Activated naive CD8-positive, alpha-beta T cell treated with anti-CD3 and anti-CD28 coated beads for 36 hours (primary cell): ENCODE data around the gene FAM200B. TPM values are rescaled to one million over a fixed set of nuclear protein-coding genes. Genes with fewer than 3 reads are reported as not detected.

ENCODE experiments used
- DNase-seq: peaks from one replicate; pipeline ENCODE4 v3.0.0; 2021
- H3K27ac Mint-ChIP-seq: one replicate; pipeline ENCODE4 v1.8.0; 2022; ENCODE audit warnings: mild to moderate bottlenecking, moderate library complexity, mixed read lengths
- H3K27me3 Mint-ChIP-seq: one replicate; pipeline ENCODE4 v1.8.0; 2022; ENCODE audit warnings: mild to moderate bottlenecking, mixed read lengths
- H3K36me3 Mint-ChIP-seq: one replicate; pipeline ENCODE4 v1.8.0; 2021; ENCODE audit warnings: mild to moderate bottlenecking, mixed read lengths
- H3K4me1 Mint-ChIP-seq: one replicate; pipeline ENCODE4 v1.8.0; 2021; ENCODE audit warnings: mixed read lengths
- H3K4me3 Mint-ChIP-seq: one replicate; pipeline ENCODE4 v1.8.0; 2022; ENCODE audit warnings: mild to moderate bottlenecking, moderate library complexity, mixed read lengths
- H3K9me3 Mint-ChIP-seq: one replicate; pipeline ENCODE4 v1.8.0; 2022; ENCODE audit warnings: mixed read lengths
- total RNA-seq, 2 experiments: library from RNA; stranded (reverse); gene quantifications; one replicate each; pipeline ENCODE4 v1.2.3, GENCODE V29; 2021

Gene FAM200B
- total RNA-seq, 2 experiments from 2014 or later, result 13.1 to 15.0 TPM

DNA sequence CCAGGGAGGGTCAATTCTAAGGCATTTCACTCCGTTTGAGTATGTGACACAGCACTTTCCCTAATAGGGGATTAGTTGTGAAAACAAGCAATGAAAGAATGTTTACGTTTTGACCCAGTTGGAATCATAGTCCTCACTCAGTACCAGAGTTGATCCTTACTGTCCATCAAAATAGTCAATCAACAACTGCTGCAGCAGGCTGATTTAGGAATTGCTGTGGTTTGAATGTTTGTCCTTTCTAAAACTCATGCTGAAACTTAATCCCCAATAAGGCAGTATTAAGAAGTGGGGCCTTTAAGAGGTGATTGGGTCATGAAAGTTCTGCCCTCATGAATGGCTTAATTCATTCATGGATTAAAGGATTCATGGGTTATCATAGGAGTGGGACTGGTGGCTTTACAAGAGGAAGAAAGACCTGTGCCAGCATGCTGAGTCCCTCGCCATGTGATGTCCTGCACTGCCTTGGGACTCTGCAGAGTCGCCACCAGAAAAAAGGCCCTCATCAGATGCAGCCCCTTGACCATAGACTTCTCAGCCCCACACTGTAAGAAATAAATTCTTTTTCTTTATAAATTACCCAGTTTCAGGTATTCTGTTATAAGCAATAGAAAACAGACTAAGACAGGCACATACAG is 23.4 kb upstream of the FAM200B start:
- Mint-ChIP-seq H3K27ac (no peak overlapping the region), H3K27me3 (no peaks in the 10 kb centered on the region), H3K36me3 (peaks cover 35% of the 10 kb centered on the region), H3K9me3 (no peaks in the 10 kb centered on the region), H3K4me1 (peaks cover 56% of the 10 kb centered on the region), H3K4me3 (no peak overlapping the region)
- no peak for DNase-seq

GRCh38 chr4:15658781-15659180 is 22.8 kb upstream of the FAM200B start:
- H3K4me3 Mint-ChIP-seq, result no peak overlapping the region
- H3K36me3 Mint-ChIP-seq, result peaks cover 31% of the 10 kb centered on the region
- no peak overlapping the region for H3K27ac Mint-ChIP-seq
- no peak for DNase-seq
- peaks cover 56% of the 10 kb centered on the region for H3K4me1 Mint-ChIP-seq
- no peaks in the 10 kb centered on the region for H3K27me3 Mint-ChIP-seq
- no peaks in the 10 kb centered on the region for H3K9me3 Mint-ChIP-seq

DNA sequence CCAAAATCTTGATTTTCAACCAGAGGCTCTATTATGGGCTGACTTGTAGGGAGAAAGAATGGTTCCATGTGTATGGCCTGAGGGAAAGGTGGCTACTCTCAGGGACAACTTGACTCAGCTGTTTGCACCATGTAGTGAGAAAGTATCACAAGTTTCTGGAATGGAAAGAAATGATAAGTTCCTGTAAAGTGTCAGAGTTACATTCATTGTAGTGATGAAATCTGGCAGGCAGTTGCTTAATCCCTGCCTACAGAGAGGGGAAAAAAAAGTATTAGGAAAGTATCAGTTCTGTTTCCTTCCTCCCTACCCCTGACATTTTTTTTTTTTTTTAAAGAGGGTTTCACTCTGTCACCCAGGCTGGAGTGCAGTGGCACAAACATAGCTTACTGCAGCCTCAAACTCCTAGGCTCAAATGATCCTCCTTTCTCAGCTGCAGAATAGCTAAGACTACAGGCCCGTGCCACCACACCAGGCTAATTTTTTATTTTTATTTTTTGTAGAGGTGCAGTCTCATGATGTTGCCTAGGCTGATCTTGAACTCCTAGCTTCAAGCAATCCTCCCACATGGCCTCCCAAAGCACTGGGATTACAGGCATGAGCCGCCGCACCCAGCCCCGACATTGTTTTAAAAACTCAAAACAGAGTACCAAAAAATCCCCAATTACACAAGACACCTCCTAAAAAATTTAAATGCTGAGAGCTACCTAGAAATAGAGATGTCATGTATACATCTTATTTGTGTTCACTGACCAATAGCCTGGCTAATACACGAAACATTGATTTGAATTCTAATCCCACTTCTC is 21.7 kb upstream of the FAM200B start:
- Mint-ChIP-seq H3K27ac (peak overlapping the region; percentile 88), H3K36me3 (peaks cover 26% of the 10 kb centered on the region), H3K9me3 (no peaks in the 10 kb centered on the region), H3K4me3 (peak overlapping the region; percentile 10), H3K4me1 (peaks cover 58% of the 10 kb centered on the region), H3K27me3 (no peaks in the 10 kb centered on the region)
- peak; percentile 32 for DNase-seq

DNA sequence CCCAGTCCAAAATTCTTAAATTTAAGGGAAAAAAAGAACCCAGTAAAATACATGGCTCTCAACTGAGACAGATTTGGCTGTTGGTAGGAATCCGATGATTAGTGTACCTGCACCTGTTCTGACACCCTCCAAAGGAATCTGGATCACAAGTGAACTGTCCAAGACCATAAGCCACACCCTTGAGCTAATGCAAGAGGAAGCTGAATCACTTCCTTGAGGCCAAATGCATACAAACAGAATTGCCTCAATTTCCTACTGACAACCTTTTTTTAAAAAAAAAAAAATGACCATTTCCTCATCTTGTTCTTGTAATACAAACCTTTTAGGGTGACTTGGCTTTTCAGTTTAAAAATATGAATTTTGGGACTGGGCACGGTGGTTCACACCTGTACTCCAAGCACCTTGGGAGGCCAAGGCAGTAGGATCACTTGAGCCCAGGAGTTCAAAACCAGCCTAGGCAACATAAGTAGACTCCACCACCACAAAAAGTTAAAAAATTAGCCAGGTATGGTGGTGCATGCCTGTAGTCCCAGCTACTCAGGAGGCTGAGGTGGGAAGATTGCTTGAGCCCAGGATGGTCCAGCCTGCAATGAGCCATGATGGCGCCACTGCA is 15.8 kb upstream of the FAM200B start:
- Mint-ChIP-seq H3K4me1 (peaks cover 15% of the 10 kb centered on the region), H3K27me3 (no peaks in the 10 kb centered on the region), H3K4me3 (no peak overlapping the region), H3K9me3 (no peaks in the 10 kb centered on the region), H3K27ac (peak overlapping the region; percentile 32), H3K36me3 (peaks cover 13% of the 10 kb centered on the region)
- DNase-seq, result no peak

DNA sequence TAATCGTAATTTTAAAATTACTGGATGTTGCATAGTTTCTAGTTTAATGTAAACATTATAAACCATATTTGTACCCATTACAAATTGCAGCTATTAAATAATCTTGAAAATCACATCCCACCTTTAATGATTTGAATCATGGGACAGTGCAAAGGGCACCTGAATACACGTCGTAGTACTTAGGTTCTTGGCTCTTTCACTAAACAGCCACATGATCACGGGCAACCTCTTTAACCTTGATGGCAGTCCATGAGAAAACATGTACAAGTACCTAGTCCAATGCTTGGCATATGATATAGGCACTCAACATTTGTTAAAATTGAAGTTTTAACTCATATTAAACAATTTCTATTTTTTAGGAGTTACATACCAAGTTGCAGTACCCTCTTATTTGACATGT is 14.6 kb upstream of the FAM200B start:
- no peaks in the 10 kb centered on the region for H3K27me3 Mint-ChIP-seq
- no peak overlapping the region for H3K27ac Mint-ChIP-seq
- no peaks in the 10 kb centered on the region for H3K9me3 Mint-ChIP-seq
- peaks cover 19% of the 10 kb centered on the region for H3K36me3 Mint-ChIP-seq
- H3K4me3 Mint-ChIP-seq, result no peak overlapping the region
- peaks cover 8% of the 10 kb centered on the region for H3K4me1 Mint-ChIP-seq
- no peak for DNase-seq

DNA sequence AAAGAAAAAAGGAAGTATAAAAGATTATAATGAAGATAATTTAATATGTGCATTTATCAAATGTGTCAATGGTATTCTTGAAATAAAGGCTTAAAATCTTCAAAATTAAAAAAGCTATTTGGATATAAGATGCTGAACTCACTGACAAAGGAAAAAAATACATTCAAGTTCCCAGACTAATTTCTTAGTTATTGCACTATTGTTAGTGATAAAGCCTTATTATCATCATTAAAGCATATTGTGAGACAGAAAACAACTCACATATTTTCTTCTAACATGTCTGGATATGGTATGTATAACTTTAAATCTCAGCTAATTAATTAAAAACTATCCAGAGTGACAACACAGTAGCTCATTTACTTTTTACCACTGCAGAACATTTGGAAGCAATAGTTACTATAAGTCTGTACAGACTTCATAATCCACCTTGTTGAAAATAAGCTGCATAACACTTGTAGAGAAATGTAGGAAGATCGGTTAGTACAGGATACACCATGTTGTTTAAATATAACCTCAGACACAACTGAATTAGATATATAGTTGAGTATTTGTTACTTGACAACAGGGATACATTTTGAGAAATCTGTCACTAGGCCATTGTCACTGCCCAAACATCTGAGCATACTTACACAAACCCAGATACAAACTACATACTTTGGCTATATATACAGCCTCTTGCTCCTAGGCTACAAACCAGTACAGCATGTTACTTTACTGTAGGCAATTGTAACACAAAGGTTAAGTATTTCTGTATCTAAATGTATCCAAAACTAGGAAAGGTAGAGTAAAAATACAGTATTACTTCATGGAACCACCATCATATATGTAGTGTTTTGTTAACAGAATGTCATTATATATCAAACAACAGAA is 12.8 kb upstream of the FAM200B start:
- no peaks in the 10 kb centered on the region for H3K9me3 Mint-ChIP-seq
- H3K4me1 Mint-ChIP-seq, result peaks cover 4% of the 10 kb centered on the region
- no peak overlapping the region for H3K4me3 Mint-ChIP-seq
- H3K36me3 Mint-ChIP-seq, result peaks cover 19% of the 10 kb centered on the region
- no peak overlapping the region for H3K27ac Mint-ChIP-seq
- DNase-seq, result no peak
- H3K27me3 Mint-ChIP-seq, result no peaks in the 10 kb centered on the region

GRCh38 chr4:15670576-15670975 is 11.1 kb upstream of the FAM200B start:
- Mint-ChIP-seq H3K4me3 (no peak overlapping the region), H3K27me3 (no peaks in the 10 kb centered on the region), H3K9me3 (no peaks in the 10 kb centered on the region), H3K27ac (no peak overlapping the region), H3K4me1 (peaks cover 2% of the 10 kb centered on the region), H3K36me3 (peaks cover 18% of the 10 kb centered on the region)
- DNase-seq, result no peak

GRCh38 chr4:15672101-15672500 is 9.5 kb upstream of the FAM200B start:
- DNase-seq, result no peak
- H3K27ac Mint-ChIP-seq, result no peak overlapping the region
- peaks cover 8% of the 10 kb centered on the region for H3K36me3 Mint-ChIP-seq
- H3K27me3 Mint-ChIP-seq, result no peaks in the 10 kb centered on the region
- H3K4me1 Mint-ChIP-seq, result no peaks in the 10 kb centered on the region
- no peak overlapping the region for H3K4me3 Mint-ChIP-seq
- no peaks in the 10 kb centered on the region for H3K9me3 Mint-ChIP-seq

DNA sequence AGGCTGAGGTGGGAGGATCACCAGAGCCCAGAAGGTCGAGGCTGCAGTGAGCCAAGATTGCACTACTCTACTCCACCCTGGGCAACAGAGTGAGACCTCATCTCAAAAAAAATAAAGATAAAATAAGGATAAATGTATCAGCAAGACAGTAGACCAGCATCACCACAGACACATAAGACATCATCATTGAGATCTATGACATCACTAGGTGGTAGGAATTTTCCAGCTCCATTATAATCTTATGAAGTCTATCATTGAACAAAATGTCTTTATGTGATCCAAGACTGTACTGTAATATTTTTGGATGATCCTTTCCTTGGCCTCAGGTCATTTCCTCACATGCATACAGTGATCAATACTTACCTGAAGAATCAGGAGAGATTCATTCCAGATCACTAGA is 8.3 kb upstream of the FAM200B start:
- DNase-seq, result no peak
- peaks cover 7% of the 10 kb centered on the region for H3K4me1 Mint-ChIP-seq
- no peaks in the 10 kb centered on the region for H3K27me3 Mint-ChIP-seq

DNA sequence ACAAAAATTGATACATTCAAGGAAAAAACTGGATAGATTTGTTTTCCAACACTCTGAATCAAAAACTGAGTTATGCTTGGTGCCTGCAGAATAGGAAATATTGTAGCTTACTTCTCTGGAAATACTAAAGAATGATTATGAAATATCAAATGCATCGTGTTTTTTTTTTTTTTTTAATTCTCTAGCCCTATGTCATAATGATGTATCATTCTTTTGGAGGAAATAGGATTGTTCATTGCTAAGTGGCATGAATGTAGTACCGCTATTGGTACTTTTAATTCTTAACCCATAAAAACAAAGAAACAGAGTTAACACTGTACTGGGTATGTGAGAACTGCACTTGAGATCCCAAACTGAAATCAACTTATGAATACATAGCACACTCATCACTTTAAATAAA is 7.6 kb upstream of the FAM200B start:
- no peak overlapping the region for H3K27ac Mint-ChIP-seq
- H3K4me1 Mint-ChIP-seq, result peaks cover 7% of the 10 kb centered on the region
- H3K9me3 Mint-ChIP-seq, result no peaks in the 10 kb centered on the region
- H3K4me3 Mint-ChIP-seq, result no peak overlapping the region
- H3K36me3 Mint-ChIP-seq, result peaks cover 8% of the 10 kb centered on the region
- no peaks in the 10 kb centered on the region for H3K27me3 Mint-ChIP-seq
- DNase-seq, result no peak

More for the DNA sequence above, 8.3 kb upstream of the FAM200B start:
- no peak overlapping the region for H3K27ac Mint-ChIP-seq
- peaks cover 8% of the 10 kb centered on the region for H3K36me3 Mint-ChIP-seq
- no peak overlapping the region for H3K4me3 Mint-ChIP-seq
- no peaks in the 10 kb centered on the region for H3K9me3 Mint-ChIP-seq

DNA sequence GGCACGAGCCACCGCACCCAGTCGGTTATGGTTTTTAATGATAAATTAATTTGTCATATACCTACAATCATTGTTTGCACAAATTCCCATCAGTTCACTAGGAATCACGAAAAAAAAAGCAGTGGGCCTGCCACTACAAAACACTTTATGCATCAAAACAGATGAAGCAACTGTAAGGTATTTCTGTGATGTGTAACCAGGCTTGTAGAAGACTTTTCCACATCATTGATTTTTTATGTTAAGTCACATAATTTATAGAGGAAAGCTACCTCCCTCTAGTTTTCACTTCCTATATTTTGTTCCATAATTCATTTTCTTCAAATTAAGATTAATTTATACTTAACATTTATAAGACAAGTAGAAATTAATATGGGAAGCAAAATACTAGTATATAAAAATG is 6.7 kb upstream of the FAM200B start:
- no peaks in the 10 kb centered on the region for H3K9me3 Mint-ChIP-seq
- DNase-seq, result no peak
- peaks cover 12% of the 10 kb centered on the region for H3K36me3 Mint-ChIP-seq
- no peak overlapping the region for H3K4me3 Mint-ChIP-seq
- H3K27me3 Mint-ChIP-seq, result peaks cover 5% of the 10 kb centered on the region
- peaks cover 10% of the 10 kb centered on the region for H3K4me1 Mint-ChIP-seq
- no peak overlapping the region for H3K27ac Mint-ChIP-seq

DNA sequence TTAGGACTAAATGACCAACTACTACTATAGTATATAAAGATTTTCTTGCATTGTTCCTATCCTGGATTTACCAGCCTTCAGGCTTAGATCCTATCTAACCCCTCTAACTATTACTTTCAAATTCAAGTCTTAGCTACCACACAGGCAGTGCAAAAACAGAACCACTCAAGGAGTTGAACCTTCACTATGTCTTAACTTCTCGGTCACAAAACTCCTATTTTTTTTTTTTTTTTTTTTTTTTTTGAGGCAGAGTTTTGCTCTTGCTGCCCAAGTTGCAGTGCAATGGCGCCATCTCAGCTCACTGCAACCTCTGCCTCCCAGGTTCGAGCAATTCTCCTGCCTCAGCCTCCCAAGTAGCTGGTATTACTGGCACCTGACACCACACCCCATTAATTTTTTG is 6.3 kb upstream of the FAM200B start:
- Mint-ChIP-seq H3K9me3 (no peaks in the 10 kb centered on the region), H3K36me3 (peaks cover 15% of the 10 kb centered on the region), H3K27me3 (peaks cover 8% of the 10 kb centered on the region), H3K4me1 (peaks cover 12% of the 10 kb centered on the region), H3K4me3 (no peak overlapping the region), H3K27ac (no peak overlapping the region)
- DNase-seq, result no peak

GRCh38 chr4:15676039-15676438 is 5.6 kb upstream of the FAM200B start:
- Mint-ChIP-seq H3K4me1 (peaks cover 12% of the 10 kb centered on the region), H3K36me3 (peaks cover 15% of the 10 kb centered on the region), H3K27ac (no peak overlapping the region), H3K9me3 (no peaks in the 10 kb centered on the region), H3K27me3 (peaks cover 8% of the 10 kb centered on the region), H3K4me3 (no peak overlapping the region)
- no peak for DNase-seq

GRCh38 chr4:15676899-15677298 is 4.7 kb upstream of the FAM200B start:
- H3K36me3 Mint-ChIP-seq, result peaks cover 11% of the 10 kb centered on the region
- H3K27me3 Mint-ChIP-seq, result peaks cover 8% of the 10 kb centered on the region
- DNase-seq, result no peak
- H3K4me1 Mint-ChIP-seq, result peaks cover 12% of the 10 kb centered on the region
- no peaks in the 10 kb centered on the region for H3K9me3 Mint-ChIP-seq
- H3K4me3 Mint-ChIP-seq, result no peak overlapping the region
- no peak overlapping the region for H3K27ac Mint-ChIP-seq

GRCh38 chr4:15677507-15677988 is 4.1 kb upstream of the FAM200B start:
- no peak for DNase-seq
- Mint-ChIP-seq H3K4me1 (peaks cover 16% of the 10 kb centered on the region), H3K36me3 (peaks cover 11% of the 10 kb centered on the region), H3K27ac (no peak overlapping the region), H3K27me3 (peaks cover 8% of the 10 kb centered on the region), H3K4me3 (no peak overlapping the region), H3K9me3 (no peaks in the 10 kb centered on the region)
